ENCODE data around the gene SNX25. TPM values are rescaled to one million over a fixed set of nuclear protein-coding genes. Genes with fewer than 3 reads are reported as not detected.

SNX25 gene
- total and polyA plus RNA-seq, 10 of the 15 experiments (the other 5 are each of a cell fraction or from before 2014, with no cell fraction given), result 11.2 to 117 (median 62.8) TPM

GRCh38 chr4:185182239-185182638 is 27.2 kb upstream of the SNX25 start:
- SMC1A ChIA-PET (ENCODE audit: uncharacterized antibody, unreplicated experiment), result interaction anchor here (0.8 to 7.2 kb wide), 12 partner anchors 7 to 177 kb away, joined by 3 to 51 read pairs (median 4); partner anchors contain the start of gene SLC25A4
- intact Hi-C loops (cut with micrococcal nuclease; ENCODE audit: unreplicated experiment) (no loop called here), in situ Hi-C loops (cut with MboI) (no loop called here)
- no peak for DNase-seq (ENCODE audit: low read depth, low spot score)
- H3K9ac ChIP-seq (ENCODE audit: control insufficient read depth, insufficient read depth, low read length), result no peak overlapping the region
- H3K9me3 ChIP-seq (replicated peaks; ENCODE audit: control insufficient read depth, insufficient read depth, low read length), result no peaks in the 10 kb centered on the region
- no peak overlapping the region for H3K4me3 ChIP-seq
- RAD21 ChIA-PET (ENCODE audit: unreplicated experiment), result interaction anchor here (1.4 to 4.8 kb wide), 4 partner anchors 14 to 437 kb away, joined by 3 to 31 read pairs (median 6); partner anchors contain the start of gene SLC25A4
- ATAC-seq, result no peak
- TF ChIP-seq NFXL1 (IDR thresholded peaks at IDR 0.05; ENCODE audit: borderline replicate concordance) (no peak), NFYB (IDR thresholded peaks at IDR 0.05; ENCODE audit: insufficient read depth, low read depth, low read length) (no peak), CUX1 (IDR thresholded peaks at IDR 0.05; ENCODE audit: insufficient replicate concordance, low read depth, low read length) (no peak), SUPT20H (IDR thresholded peaks at IDR 0.05; ENCODE audit: borderline replicate concordance, control insufficient read depth, low read depth, low read length) (no peak)
- CTCF ChIA-PET, result interaction anchor here (0.7 to 7.3 kb wide), 14 partner anchors 8 to 416 kb away, joined by 3 to 98 read pairs (median 26); partner anchors contain the start of genes SLC25A4 and SNX25
- H3K36me3 ChIP-seq (ENCODE audit: control insufficient read depth in 2 of 2, insufficient read depth in 2 of 2, low read length in 1 of 2), result peaks cover 0 to 11% of the 10 kb centered on the region in 2 experiments; a peak in 1 of 4 replicates
- no peaks in the 10 kb centered on the region; the same call in 1 of the 2 replicates for H4K20me1 ChIP-seq (ENCODE audit: control insufficient read depth, insufficient read depth)
- POLR2A ChIA-PET, result interaction anchor here (0.7 to 1.2 kb wide), 2 partner anchors 8 to 36 kb away, joined by 3 to 4 read pairs; no protein-coding TSS in a partner anchor
- H3K27me3 ChIP-seq (replicated peaks in 1 of 2; ENCODE audit: control insufficient read depth in 2 of 2, insufficient read depth in 2 of 2, low read length in 1 of 2), result no peaks in the 10 kb centered on the region
- WGBS (ENCODE audit: insufficient coverage, insufficient replicate concordance, low lambda C conversion rate, missing lambda C conversion rate), result 95% methylated on average over 2 of the region's 2 CpGs
- no peaks in the 10 kb centered on the region for H3K4me1 ChIP-seq (ENCODE audit: control insufficient read depth, insufficient read depth, low read length)
- no TSS peak for BruUV-seq (replicated peaks)
- no peak overlapping the region for H3K4me2 ChIP-seq (ENCODE audit: control insufficient read depth, insufficient read depth)
- no peak for FAIRE-seq
- peaks cover 43% of the 10 kb centered on the region for H3K79me2 ChIP-seq (ENCODE audit: control insufficient read depth, insufficient read depth, low read length)
- H2AFZ ChIP-seq (ENCODE audit: control insufficient read depth, low read depth, low read length), result no peak overlapping the region
- H3K27ac ChIP-seq (ENCODE audit: control insufficient read depth, insufficient read depth), result no peak overlapping the region
